GM12801 (cell line): ENCODE measurements around the gene ASIC4.

Source experiments
- TF ChIP-seq, protein P1 (sequence below): IDR thresholded peaks from one replicate; pipeline ENCODE4 v1.5.1; 2011; ENCODE audit warnings: control low read depth; ENCODE audit not compliant: insufficient read length; ENCODE audit errors: extremely low read depth

ASIC4 gene

DNA sequence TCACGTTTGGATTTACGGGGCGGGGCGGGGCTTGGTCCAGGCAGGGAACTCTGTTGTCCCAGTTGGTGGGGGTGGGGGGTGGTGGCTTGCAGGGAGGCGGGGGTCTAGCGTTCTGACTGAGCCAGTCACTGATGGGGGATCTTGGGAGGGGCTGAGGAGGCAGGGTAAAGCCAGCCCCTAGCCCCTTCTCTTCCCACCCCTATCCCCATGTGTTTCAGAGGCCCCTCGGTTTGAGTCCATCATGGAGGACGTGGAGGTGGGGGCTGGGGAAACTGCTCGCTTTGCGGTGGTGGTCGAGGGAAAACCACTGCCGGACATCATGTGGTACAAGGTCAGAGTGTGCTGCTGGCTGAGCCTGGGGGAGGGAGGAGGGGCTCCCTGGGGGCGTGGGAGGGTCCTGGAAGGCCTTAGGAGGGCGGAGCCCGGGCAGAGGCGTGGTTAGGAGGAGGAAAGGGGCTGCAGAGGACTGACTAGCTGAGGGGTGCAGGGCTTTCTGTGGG, 37.6 kb upstream of the ASIC4 start:
- TF ChIP-seq, protein P1, sequence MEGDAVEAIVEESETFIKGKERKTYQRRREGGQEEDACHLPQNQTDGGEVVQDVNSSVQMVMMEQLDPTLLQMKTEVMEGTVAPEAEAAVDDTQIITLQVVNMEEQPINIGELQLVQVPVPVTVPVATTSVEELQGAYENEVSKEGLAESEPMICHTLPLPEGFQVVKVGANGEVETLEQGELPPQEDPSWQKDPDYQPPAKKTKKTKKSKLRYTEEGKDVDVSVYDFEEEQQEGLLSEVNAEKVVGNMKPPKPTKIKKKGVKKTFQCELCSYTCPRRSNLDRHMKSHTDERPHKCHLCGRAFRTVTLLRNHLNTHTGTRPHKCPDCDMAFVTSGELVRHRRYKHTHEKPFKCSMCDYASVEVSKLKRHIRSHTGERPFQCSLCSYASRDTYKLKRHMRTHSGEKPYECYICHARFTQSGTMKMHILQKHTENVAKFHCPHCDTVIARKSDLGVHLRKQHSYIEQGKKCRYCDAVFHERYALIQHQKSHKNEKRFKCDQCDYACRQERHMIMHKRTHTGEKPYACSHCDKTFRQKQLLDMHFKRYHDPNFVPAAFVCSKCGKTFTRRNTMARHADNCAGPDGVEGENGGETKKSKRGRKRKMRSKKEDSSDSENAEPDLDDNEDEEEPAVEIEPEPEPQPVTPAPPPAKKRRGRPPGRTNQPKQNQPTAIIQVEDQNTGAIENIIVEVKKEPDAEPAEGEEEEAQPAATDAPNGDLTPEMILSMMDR = no peak

DNA sequence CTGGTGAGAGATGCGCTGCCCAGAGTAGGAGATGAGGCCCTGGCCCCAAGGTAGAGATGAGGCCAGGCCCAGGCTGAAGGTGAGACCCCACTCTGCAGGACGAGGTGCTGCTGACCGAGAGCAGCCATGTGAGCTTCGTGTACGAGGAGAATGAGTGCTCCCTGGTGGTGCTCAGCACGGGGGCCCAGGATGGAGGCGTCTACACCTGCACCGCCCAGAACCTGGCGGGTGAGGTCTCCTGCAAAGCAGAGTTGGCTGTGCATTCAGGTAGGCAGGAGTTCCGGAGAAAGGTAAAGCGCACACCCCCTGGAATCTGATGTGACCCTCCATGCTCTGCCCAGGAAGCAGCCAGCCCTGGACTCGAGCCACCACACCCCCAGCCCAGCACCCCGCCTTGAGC, 37.1 kb upstream of the ASIC4 start:
- TF ChIP-seq, protein P1 = no peak

GRCh38 chr2:219477815-219478214, 36.5 kb upstream of the ASIC4 start:
- TF ChIP-seq, protein P1 = no peak

DNA sequence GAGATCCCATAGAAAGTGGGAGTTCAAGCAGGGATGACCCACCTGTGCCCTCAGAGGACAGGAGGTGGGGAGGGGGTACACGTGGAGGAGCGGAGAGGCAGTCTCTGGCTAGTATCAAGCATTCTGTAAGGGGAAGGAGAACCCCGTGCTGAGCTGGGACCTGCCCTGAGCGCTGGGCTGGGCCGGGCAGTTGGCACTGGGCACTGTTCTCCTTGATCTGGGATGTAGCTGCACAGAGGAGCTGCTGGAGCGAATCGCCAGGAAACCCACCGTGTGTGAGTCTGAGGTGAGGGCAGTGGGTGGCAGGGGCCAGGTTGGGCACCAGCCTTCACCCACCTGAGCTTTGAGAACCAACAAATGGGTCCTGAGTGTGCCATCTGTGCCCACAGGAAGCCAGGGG, 35.4 kb upstream of the ASIC4 start:
- TF ChIP-seq, protein P1 = no peak

DNA sequence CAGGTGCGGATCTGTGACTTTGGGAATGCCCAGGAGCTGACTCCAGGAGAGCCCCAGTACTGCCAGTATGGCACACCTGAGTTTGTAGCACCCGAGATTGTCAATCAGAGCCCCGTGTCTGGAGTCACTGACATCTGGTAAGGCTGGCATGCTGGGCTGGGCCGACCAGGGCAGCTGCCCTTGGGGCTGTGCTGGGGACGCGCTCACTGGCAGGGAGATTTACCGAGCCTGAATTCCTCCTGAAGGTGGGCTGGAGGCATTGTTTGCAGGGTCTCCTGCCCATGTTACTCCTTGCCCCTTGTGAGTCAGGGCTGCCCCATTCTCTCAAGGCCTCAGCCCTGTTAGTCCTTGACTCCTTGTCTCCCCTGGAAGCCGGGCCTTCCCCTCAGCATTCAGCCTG, 34.3 kb upstream of the ASIC4 start:
- TF ChIP-seq, protein P1 = no peak

DNA sequence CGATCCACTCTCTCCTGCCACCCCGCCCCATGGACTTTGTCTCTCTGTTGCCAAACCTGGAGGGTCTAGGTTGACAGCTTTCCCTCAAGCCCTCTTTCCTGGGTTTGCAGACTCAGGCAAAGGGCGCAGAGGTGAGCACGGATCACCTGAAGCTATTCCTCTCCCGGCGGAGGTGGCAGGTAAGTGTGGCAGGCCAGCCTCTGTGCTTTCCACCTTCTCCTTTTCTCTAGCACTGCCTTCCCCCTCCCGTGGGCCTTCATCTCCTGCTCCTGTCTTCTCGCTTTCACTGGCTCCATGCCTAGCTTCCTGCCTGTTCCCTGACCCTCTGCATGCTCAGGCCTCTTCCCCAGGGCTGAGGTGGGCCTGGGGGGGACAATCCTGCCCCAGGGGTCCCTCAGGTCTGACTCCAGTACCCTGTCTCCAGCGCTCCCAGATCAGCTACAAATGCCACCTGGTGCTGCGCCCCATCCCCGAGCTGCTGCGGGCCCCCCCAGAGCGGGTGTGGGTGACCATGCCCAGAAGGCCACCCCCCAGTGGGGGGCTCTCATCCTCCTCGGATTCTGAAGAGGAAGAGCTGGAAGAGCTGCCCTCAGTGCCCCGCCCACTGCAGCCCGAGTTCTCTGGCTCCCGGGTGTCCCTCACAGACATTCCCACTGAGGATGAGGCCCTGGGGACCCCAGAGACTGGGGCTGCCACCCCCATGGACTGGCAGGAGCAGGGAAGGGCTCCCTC, 31.4 kb upstream of the ASIC4 start:
- TF ChIP-seq, protein P1 = no peak

DNA sequence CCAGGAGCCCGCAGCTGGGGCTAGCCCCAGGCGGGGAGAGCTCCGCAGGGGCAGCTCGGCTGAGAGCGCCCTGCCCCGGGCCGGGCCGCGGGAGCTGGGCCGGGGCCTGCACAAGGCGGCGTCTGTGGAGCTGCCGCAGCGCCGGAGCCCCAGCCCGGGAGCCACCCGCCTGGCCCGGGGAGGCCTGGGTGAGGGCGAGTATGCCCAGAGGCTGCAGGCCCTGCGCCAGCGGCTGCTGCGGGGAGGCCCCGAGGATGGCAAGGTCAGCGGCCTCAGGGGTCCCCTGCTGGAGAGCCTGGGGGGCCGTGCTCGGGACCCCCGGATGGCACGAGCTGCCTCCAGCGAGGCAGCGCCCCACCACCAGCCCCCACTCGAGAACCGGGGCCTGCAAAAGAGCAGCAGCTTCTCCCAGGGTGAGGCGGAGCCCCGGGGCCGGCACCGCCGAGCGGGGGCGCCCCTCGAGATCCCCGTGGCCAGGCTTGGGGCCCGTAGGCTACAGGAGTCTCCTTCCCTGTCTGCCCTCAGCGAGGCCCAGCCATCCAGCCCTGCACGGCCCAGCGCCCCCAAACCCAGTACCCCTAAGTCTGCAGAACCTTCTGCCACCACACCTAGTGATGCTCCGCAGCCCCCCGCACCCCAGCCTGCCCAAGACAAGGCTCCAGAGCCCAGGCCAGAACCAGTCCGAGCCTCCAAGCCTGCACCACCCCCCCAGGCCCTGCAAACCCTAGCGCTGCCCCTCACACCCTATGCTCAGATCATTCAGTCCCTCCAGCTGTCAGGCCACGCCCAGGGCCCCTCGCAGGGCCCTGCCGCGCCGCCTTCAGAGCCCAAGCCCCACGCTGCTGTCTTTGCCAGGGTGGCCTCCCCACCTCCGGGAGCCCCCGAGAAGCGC, 30.6 kb upstream of the ASIC4 start:
- TF ChIP-seq, protein P1 = no peak
